Neural progenitor cell (in vitro differentiated cells): Measurements from ENCODE around the gene TMEM164.

Source experiments
- EZH2 ChIP-seq: fragments of 200-600 bp; sonication (generic); IDR thresholded peaks from 2 replicates; pipeline ENCODE4 v1.6.1; 2017; ENCODE audit warnings: antibody characterized with exemption, mild to moderate bottlenecking, moderate library complexity
- EZH2phosphoT487 ChIP-seq: fragments of 200-600 bp; sonication (generic); IDR thresholded peaks from 2 replicates; pipeline ENCODE4 v1.6.1; 2017; ENCODE audit warnings: antibody characterized with exemption
- TF ChIP-seq, protein P1 (sequence below): fragments of 200-600 bp; sonication (generic); IDR thresholded peaks from 2 replicates; pipeline ENCODE4 v1.5.1; 2017; ENCODE audit warnings: antibody characterized with exemption, mild to moderate bottlenecking

DNA sequence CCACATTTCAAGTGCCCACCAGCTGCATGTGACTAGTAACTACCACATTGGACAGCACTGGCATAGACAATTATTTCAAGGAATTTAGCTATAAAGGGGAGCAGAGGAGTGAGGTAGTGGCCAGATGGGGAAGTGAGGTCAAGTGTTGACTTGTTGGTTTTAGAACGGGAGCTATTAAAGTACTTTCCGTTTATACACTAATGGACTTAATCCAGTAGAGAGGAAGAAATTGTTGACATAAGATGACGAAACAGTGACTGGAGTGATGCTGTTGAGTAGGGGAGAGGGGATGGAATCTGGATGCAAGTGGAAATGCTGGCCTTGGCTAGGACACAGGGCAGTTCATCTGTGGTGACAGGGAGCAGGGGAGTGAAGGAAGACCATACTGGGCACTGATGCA is 160.6 kb downstream of the TMEM164 start:
- TF ChIP-seq, protein P1, sequence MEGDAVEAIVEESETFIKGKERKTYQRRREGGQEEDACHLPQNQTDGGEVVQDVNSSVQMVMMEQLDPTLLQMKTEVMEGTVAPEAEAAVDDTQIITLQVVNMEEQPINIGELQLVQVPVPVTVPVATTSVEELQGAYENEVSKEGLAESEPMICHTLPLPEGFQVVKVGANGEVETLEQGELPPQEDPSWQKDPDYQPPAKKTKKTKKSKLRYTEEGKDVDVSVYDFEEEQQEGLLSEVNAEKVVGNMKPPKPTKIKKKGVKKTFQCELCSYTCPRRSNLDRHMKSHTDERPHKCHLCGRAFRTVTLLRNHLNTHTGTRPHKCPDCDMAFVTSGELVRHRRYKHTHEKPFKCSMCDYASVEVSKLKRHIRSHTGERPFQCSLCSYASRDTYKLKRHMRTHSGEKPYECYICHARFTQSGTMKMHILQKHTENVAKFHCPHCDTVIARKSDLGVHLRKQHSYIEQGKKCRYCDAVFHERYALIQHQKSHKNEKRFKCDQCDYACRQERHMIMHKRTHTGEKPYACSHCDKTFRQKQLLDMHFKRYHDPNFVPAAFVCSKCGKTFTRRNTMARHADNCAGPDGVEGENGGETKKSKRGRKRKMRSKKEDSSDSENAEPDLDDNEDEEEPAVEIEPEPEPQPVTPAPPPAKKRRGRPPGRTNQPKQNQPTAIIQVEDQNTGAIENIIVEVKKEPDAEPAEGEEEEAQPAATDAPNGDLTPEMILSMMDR = no peak
- no peak for TF ChIP-seq EZH2
- no peak for TF ChIP-seq EZH2phosphoT487
